Measurements from ENCODE around the gene ZSCAN18. TPM values are rescaled to one million over a fixed set of nuclear protein-coding genes. Genes with fewer than 3 reads are reported as not detected.

The ZSCAN18 gene
- total RNA-seq, 2 experiments from 2014 or later, result not detected

GRCh38 chr19:58098682-58098998 lies 609 bp upstream of the ZSCAN18 start:
- H3K9me3 ChIP-seq (ENCODE audit: low read length), result no peaks in the 10 kb centered on the region
- no peak for DNase-seq (ENCODE audit: low spot score)
- no peaks in the 10 kb centered on the region for H3K36me3 ChIP-seq (ENCODE audit: insufficient read depth, low read length)
- no peak overlapping the region for H2AFZ ChIP-seq (ENCODE audit: low read length)
- TF ChIP-seq CTCF (conservative IDR thresholded peaks at IDR 0.05; ENCODE audit: low read length) (no peak), EZH2phosphoT487 (IDR thresholded peaks at IDR 0.05; ENCODE audit: borderline replicate concordance, low read depth, low read length) (no peak)
- no peaks in the 10 kb centered on the region for H4K20me1 ChIP-seq (ENCODE audit: insufficient read depth, low read length)
- ChIA-PET POLR2A (no interaction called here), CTCF (ENCODE audit: unreplicated experiment) (no interaction called here)
- H3K4me2 ChIP-seq (ENCODE audit: low read length), result peak overlapping the region; percentile 29; the same call in 1 of the 2 replicates
- no TSS peak for BruUV-seq (replicated peaks)
- H3K9me2 ChIP-seq (ENCODE audit: insufficient read depth, low read length), result no peaks in the 10 kb centered on the region
- no peaks in the 10 kb centered on the region for H3K4me1 ChIP-seq (ENCODE audit: insufficient read depth, low read length, poor library complexity, severe bottlenecking)
- no peak overlapping the region for H3K27ac ChIP-seq (ENCODE audit: low read depth, low read length, poor library complexity, severe bottlenecking)
- H3K4me3 ChIP-seq (ENCODE audit: low read depth, low read length, poor library complexity, severe bottlenecking), result no peak overlapping the region
- intact Hi-C loops (cut with micrococcal nuclease; ENCODE audit: unreplicated experiment), result no loop called here
- no peaks in the 10 kb centered on the region for H3K79me2 ChIP-seq (ENCODE audit: insufficient read depth, low read depth, low read length)

GRCh38 chr19:58097349-58097748 lies 682 bp downstream of the ZSCAN18 start:
- TF ChIP-seq CTCF (conservative IDR thresholded peaks at IDR 0.05; ENCODE audit: low read length) (no peak), EZH2phosphoT487 (IDR thresholded peaks at IDR 0.05; ENCODE audit: borderline replicate concordance, low read depth, low read length) (no peak)
- no peak for DNase-seq (ENCODE audit: low spot score)
- Histone ChIP-seq H3K4me3 (ENCODE audit: low read depth, low read length, poor library complexity, severe bottlenecking) (no peak overlapping the region), H2AFZ (ENCODE audit: low read length) (no peak overlapping the region), H4K20me1 (ENCODE audit: insufficient read depth, low read length) (no peaks in the 10 kb centered on the region), H3K27ac (ENCODE audit: low read depth, low read length, poor library complexity, severe bottlenecking) (no peak overlapping the region), H3K9me3 (ENCODE audit: low read length) (no peaks in the 10 kb centered on the region), H3K4me1 (ENCODE audit: insufficient read depth, low read length, poor library complexity, severe bottlenecking) (no peaks in the 10 kb centered on the region), H3K79me2 (ENCODE audit: insufficient read depth, low read depth, low read length) (no peaks in the 10 kb centered on the region), H3K9me2 (ENCODE audit: insufficient read depth, low read length) (no peaks in the 10 kb centered on the region), H3K36me3 (ENCODE audit: insufficient read depth, low read length) (no peaks in the 10 kb centered on the region), H3K4me2 (ENCODE audit: low read length) (no peak overlapping the region)
- intact Hi-C loops (cut with micrococcal nuclease; ENCODE audit: unreplicated experiment), result no loop called here
- ChIA-PET CTCF (ENCODE audit: unreplicated experiment) (no interaction called here), POLR2A (no interaction called here)
- BruUV-seq (replicated peaks), result no TSS peak

- Histone ChIP-seq H3K27ac (ENCODE audit: low read depth, low read length, poor library complexity, severe bottlenecking) (no peak overlapping the region), H3K9me3 (ENCODE audit: low read length) (no peaks in the 10 kb centered on the region), H4K20me1 (ENCODE audit: insufficient read depth, low read length) (no peaks in the 10 kb centered on the region), H3K4me3 (ENCODE audit: low read depth, low read length, poor library complexity, severe bottlenecking) (no peak overlapping the region), H3K4me2 (ENCODE audit: low read length) (no peak overlapping the region), H3K9me2 (ENCODE audit: insufficient read depth, low read length) (no peaks in the 10 kb centered on the region), H3K79me2 (ENCODE audit: insufficient read depth, low read depth, low read length) (no peaks in the 10 kb centered on the region), H2AFZ (ENCODE audit: low read length) (no peak overlapping the region), H3K36me3 (ENCODE audit: insufficient read depth, low read length) (no peaks in the 10 kb centered on the region), H3K4me1 (ENCODE audit: insufficient read depth, low read length, poor library complexity, severe bottlenecking) (no peaks in the 10 kb centered on the region)
- CTCF ChIA-PET (ENCODE audit: unreplicated experiment), result no interaction called here
- intact Hi-C loops (cut with micrococcal nuclease; ENCODE audit: unreplicated experiment), result no loop called here
- no TSS peak for BruUV-seq (replicated peaks)
- POLR2A ChIA-PET, result no interaction called here
- DNase-seq (ENCODE audit: low spot score), result no peak
- TF ChIP-seq EZH2phosphoT487 (IDR thresholded peaks at IDR 0.05; ENCODE audit: borderline replicate concordance, low read depth, low read length), result no peak
- TF ChIP-seq CTCF (conservative IDR thresholded peaks at IDR 0.05; ENCODE audit: low read length), result no peak
Observed at GRCh38 chr19:58096884-58097283, 1.1 kb downstream of the ZSCAN18 start.

Data from OCI-LY7 (cell line).